NCI-H2227 (cell line): ENCODE data around the gene MECP2.

Experiments used
- DNase-seq: peaks from one replicate; lab custom pipeline; 2025; ENCODE audit not compliant: unreplicated experiment; lab: John Stamatoyannopoulos, UW

Gene MECP2

DNA sequence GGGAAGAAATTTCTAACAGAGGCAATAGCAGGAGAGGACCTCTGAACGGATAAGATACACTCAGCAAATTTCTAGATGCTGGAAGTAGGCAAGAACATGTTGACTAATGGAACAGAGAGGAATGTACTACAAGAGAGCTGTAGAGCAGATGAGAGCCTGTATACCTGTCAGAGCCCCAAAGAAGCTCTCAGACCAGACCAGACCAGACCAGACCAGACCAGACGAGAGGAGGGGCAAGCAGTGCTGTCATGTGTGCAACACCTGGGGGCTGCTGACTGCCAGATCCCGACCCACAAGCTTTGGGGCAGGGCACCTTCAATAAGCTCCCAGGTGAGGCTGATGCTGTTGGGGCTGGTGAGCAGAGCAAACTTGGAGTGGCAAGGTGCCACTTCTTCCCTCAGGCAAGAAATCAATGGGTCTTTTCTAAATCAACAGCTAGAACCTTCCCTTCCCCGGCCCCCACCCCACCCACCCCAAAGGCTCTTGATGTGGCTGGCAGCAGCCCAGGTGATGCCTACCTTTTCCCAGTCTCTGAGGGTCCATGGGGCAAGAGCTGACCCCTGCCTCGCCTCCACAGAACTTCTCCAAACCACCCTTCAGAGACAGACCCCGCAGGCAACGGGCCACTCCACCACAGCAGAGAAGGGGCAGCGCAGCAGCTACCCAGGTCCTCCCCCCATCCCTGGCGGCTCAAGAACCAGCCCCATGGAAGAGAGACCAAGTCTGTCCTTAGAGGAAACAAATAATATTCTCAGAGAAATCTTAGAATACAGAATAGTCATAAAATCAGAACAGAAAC is 32.7 kb downstream of the MECP2 start:
- DNase-seq: no peak

DNA sequence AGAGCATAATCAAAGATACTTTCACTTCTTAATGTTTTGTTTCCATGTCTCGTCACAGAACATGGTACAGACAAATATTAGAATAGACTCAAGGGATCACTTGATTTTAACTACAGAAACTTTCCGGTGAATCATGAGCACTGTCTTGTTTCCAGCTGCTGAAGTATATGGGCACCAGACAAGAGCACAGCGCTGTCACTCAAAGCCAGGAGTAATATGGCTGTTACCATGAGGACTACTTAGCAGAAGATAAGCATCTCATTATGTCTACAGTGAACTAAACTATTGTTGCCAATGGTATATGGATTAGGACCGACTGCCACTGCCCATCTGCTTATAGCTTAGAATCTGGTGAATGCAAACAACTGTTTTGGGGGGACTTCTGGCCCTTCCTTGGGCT is 34.3 kb downstream of the MECP2 start:
- no peak for DNase-seq

DNA sequence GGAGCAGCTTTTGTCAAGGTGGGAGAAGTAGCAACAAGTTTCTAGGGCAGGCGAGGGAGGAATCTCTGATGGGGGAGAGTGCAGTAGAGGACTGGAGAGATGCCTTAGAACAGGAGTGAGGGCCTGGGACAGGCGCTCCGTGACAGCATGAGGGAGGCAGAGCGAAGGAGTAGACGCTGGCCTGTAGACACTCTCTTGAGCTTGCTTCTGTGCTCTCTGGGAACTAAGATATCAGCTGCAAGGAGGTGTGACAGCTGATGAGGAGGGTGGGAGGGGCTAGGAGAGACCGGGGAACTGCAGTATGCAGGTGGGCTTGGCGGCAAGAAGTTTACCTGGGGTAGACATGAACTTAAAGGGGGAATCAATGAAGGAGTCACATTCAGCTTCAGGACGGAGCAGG is 35.7 kb downstream of the MECP2 start:
- DNase-seq: no peak

DNA sequence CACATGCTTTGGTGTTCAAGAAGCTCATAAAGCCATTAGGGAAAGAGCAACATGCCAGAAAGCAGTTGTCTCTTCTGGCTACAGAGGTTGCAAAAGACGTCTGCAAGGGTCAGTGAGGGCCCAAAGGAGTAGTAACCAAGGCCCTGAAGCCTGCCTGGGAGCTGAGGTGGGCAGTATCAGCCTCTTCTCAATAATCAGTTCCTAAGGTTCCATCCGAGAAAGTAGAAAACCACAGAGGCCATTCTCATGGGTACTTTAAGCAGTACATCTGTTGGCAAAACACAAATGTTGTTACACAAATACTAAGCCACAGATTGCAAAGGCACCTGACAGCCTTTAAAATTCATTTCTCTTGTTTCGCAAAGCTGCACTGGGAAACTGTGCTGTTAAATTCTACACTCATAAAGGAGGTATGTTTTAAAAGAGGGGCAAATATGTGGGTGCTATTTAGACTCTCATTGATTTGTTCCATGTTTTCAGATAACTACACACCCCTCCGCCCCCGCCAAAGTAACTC is 37.7 kb downstream of the MECP2 start:
- DNase-seq: no peak

DNA sequence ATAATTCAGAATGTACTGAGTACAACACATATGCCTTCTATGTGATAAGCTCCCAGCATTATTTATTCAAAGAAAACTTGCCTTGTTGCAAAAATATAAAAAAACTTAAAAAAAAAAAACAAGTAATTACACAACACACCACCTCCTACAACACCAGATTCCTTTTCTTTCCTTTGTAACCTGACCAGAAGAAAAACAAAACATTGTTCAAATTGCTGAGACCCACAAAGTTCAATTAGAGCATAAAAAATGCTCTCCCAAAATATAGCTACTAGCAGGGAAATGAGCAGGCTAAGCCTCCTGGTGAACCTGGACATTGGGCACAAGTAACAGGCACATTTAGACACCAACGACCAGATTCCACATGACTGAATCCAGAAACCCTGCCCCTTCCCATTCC is 38.3 kb downstream of the MECP2 start:
- no peak for DNase-seq

DNA sequence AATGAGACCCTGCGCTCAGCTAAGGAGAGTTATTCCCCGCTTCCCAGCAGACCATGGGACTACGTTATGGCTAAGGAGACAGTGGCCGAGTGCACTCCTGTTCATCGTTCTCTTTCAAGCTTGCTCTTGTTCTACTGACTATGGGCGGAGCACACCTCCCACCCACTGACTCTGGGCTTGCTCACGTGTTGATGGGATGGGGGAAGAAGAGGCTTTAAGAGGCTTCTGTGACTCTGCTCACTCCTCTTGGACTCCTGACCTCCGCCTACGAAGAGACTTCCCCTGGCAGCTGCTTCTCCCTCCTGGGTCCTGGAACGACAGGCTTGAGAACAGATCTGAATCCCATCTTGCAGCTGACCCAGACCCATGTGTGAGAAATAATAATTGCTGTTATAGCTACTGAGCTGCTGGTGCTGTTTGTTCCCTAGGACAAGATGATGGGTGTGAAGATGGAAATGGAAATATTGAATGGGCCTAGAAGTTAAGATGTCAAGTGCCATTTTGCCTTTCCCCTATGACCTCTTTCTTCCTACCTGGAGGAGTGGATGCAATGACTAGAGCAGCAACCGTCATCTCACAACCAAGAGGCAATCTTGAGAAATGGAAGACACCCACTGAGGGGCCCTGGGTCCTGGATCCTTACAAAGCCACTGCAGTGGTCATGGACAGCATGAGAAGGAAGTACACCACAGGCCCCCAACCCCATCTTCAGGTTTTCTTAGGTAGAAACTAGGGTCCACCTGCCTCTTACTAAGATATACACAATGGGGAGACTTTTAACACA is 39.1 kb downstream of the MECP2 start:
- DNase-seq: peak; percentile 53

DNA sequence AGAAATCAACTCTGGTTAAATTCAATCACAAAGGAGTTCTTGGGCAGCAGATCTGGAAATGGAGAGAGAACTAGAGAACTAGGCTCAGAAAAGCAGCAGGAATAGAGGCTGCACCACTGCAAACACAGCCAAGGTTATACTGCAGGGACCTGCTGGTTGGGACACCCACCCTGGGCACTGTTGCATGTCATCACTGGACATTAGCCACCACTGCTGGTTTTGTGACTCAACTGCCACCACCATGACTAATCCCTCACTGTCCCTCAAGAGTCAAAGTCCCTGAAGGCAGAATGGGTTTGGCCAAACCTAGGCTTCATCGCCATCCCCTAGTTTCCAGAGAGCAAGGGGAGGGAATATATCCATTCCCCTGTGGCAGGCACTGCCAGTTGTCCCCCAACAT is 39.7 kb downstream of the MECP2 start:
- DNase-seq: no peak

DNA sequence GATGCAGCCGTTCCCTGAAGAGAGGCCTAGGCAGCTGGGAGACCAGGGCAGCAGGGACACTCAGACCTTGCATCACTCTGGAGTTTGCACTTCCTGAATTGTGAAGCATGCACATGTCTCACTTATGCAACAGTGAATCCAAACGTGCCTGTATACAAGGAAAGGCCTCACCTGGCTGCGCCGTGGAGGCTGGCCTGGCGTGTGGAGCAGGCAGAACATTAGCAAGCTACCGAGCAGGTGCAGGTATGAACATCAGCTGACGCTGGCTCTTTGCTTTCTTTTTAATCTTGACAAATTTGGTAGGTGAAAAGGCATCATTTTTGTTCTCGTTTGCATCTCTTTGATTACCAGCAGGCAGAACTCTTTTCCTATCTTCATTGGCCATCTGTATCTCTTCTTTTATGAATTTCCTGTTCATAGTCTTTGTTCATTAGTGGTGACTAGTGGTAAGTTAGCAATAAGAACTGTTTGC is 40.7 kb downstream of the MECP2 start:
- no peak for DNase-seq

DNA sequence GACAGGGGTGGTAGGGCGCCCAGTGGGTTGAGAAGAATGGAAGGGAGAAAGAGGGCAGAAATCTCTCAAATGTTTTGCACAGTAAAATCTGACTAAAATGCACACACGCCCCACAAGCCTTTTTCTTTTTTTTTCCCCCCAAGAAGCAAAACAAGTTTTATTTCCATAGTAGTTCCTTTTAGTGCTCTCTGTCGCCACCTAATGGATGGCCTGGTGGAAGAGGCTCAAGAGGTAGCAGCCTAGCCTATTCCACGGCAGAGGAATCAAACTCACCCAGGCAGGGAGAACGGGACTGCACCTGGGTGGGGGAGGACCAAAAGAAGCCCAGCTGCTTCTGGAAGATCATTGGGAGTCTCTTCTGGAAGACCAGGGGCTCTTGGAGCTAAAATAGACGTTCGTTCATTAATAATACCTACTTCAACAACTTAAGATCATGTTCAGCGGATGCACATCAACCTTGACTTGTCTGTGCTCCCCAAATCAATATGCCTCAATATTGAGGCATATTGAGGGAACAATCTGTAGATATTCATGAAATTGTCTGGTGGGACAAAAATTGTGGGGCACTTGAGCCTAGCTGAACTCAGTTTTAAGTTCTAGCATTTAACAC is 46.2 kb downstream of the MECP2 start:
- DNase-seq: peak; percentile 69

DNA sequence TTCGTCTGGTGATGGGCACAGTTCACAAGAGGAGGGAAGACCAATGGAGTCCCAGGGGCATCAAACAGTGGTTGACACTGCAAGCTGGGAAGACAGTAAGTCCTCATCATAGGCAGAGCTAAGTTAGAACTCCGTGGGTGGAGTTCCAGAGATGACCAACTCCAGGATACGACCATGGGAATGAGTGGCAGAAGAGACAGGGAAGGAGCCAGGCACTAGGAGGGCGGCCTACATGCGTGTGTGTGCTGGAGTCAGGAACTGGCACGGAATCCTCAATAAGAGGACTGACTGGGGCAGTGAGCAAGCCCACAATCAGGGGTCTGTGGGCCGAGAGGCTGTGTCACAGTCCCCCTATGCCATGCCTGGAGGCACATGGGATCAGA is 47.4 kb downstream of the MECP2 start:
- DNase-seq: no peak

DNA sequence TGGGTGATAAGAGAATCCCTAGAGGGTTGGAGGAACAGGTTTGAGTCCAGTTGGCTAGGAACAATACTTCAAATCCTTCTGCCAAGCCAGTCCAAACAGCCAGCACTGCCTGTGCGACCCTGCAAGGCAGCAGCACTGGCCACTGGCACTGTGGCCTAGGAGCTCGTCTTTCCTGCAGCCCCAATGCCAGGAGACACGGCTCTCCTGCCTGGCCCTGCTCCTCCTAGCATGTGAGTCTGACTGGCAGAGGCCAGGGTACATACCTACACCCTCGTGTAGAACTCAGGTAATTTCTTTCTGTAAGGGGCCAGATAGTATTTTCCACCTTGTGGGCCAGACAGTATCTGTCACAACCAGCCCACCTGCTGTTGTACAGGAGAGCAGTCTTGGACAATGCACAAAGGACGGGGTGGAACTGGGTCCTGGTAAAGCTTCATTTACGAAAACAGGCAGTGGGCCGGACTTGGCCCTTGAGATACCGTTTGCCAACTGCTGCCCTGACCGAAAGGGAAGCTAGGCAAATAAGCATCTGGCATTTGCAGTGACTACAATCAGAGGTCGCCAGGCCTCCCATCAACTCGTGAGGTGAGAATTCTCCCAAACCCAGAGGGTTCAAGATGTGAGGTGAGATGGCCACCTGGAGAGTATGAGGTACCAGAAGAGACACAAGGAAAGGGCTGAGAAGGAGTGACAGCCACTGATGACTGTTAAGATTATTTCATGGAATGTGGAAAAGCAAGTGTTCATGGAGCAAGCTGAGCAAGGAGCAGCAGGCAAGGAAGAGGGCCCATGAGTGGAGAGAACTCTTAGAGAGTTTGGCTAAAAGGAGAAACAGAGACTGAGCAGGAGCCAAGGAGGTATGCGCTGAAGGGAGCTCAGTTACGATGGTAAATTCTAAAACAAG is 48.1 kb downstream of the MECP2 start:
- DNase-seq: no peak

DNA sequence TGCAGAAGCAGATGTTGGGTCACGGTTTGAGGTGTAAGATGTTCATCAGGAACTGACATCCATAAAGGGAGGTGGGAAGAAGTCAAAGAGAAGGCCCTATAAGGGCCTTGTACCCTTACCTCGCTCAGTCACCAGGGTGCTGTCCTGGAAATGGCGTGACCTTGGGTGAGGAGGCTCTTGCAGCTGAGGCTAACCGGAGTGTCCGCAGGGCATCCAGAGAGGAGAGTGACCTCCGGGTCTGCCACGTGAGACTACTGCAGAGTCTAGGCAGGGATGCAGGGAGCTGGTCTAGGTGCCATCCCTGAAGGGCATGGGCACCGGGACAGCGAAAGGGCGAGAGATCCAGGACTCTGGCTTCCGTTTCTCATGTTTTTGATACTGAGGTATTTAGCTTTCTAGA is 49.1 kb downstream of the MECP2 start:
- no peak for DNase-seq

DNA sequence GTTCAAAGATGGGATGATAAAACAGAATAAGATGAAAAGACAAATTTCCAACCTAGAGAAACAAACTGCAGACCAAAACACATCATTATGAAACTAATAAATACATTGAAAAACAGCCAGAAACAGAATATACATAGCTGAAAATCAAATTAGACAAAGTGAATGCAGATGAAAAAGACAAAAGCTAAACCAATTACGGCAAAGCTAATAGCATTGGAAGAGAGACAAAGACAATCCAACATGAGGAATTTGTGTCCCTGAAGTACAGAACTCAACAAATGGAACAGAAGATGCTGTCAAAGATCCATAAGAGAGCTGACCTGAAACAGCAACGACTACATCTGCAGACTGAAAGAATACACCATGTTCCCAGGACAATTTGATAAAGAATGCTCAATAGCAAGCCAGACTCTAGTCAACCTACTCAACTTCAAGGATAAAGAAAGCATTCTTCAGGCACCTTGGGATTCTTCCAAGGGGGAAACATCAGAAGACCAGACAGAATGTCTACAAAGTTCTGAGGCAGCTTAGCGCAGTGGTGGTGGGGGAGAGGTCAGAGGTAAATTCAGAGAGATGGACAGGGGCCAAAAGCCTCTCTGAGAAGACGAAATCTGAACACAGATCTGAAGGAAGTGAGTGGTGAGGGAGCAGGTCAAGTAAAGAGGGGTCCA is 50.4 kb downstream of the MECP2 start:
- no peak for DNase-seq

DNA sequence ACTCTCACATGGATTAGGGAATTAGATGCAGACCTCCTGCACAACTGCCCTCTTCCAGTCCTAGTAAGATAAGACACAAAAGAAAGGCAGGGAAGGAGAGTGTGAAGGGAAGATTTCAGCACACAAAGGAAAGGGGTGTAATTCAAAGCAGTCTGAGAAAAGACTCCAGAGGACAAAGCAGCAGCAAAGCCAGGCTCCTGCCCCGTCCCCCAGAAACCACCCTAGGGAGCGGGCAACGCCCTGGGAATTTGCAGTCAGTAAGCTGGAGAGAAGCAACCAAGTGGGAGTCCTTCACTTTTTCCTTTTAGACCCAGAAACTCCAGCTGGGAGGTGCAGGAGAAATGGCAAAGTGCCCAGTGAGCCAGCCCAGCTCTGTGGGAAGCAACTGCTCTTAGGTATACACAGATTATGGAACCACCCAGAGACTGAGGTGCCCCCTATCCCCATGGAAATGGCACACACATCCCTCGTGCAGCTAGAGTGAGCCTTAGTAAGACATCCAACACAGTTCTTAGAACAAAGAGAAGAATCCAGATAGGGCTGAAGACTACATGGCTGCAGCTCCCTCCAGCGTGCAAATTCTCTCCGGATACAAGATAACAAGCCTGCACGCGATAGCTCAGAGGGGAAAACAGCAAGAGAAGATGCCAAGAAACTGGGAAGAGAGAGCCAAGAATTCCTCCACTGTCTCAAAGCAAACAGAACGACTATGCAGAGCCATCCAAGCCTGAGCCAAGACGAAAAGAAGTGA is 51.3 kb downstream of the MECP2 start:
- DNase-seq: peak; percentile 49

DNA sequence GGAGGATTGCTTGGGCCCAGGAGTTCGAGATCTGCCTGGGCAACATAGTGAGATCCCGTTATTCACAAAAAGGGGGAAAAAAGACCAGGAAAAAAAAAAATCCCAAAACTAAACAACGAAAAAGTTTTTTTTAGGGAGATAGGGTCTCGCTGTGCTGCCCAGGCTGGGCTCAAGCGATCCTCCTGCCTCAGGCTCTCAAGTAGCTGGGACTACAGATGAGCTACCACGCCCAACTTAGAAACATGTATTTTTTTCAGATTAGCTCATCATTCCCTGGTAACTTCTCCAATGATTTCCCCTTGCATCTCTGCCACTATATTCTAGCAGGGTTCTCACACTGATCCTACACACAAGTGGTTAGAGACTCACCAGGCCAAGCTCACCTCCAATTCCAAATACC is 53.4 kb downstream of the MECP2 start:
- no peak for DNase-seq

DNA sequence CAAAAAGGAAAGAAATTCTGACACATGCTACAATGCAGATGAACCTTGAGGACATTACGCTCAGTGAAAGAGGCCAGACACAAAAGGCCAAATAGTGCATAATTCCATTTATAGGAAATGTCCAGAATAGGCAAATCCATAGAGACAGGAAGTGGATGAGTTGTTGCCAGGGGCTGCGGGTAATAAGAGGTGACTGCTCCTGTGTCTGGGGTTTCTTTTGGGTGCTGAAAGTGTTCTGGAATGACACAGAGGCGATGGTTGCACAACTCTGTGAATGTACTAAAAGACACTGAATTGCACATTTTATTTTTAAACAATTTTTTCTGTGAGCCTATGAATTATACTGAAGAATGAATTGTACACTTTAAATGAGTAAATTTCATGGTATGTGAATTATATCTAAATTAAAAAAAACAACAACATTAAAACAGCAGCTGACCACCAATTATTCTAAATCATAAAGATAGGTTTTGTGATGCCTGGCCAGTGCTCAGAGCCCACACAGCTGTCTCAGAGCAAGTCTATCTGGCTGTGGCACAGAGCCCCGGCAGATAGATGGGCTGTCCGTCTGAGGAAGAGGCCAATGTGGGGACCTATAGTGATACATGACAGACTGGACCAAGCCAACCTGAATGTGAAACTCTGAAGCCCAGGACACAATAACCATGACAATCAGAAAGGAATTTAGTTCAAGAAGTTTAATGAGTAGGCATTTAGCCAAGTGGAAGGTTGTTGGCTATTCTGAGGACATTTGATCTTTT is 54.3 kb downstream of the MECP2 start:
- DNase-seq: no peak

DNA sequence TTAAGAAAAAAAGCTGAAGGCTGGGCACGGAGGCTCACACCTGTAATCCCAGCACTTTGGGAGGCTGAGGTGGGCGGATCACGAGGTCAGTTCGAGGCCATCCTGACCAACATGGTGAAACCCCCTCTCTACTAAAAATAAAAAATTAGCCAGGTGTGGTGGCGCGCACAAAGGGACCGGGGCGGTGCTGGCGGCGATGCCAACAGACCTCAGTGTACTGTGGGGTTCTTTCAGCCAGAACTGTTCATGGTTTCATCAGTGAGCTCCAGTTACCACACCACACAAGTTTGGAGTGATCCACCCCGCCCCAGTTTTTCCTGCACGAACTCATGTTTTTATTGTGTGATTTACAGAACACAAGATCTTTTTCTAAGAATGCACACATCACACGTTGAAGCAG is 56.7 kb downstream of the MECP2 start:
- DNase-seq: no peak

DNA sequence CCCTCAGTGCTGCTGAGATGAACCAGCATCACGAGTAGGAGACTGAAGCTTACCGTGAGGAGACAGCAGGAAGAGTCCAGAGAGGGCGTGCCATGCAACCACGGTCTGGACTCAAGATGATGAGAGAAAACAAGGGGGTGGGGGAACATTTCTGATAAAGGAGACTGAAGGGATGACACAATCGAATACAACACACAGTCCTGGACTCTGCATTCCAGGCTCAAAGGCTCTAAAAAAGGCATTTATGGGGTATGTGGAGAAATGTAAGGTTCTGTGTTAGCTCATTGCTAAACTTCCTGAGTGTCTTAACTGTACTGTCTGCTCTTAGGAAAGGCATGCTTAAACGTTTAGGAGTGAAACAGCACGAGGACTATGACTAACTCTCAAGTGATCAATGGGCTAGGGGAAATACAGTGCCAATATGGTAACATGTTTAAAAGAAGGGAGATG is 57.2 kb downstream of the MECP2 start:
- DNase-seq: no peak

DNA sequence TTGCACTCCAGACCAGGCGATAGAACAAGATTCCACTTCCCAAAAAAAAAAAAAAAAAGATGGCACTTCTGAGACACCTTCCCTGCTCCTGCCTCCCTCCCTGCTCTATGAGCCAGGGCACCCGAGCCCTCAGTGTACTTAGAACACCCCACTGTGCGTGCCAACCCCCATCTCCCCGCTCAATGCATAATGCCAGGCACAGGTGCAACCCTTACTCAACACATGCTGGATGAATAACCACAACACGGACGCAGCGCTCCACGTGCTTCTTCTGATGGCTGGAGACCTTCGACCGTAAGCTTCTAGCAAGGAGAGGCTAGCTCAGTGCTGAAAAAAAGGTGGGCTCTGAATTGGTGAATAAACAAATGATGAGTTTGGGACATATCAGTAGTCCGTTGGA is 57.9 kb downstream of the MECP2 start:
- no peak for DNase-seq
